B cell (primary cell): ENCODE measurements around the gene RGL1. TPM values are rescaled to one million over a fixed set of nuclear protein-coding genes. Genes with fewer than 3 reads are reported as not detected.

Experiments
- ATAC-seq: fragments of 200-7000 bp; cut with Tn5 transposase; one replicate; pipeline ENCODE4 v1.10.0; 2021; ENCODE audit warnings: low read depth, mild to moderate bottlenecking, moderate number of reproducible peaks, moderate library complexity
- CTCF ChIA-PET: fragments of 350-600 bp; sonication (Branson Sonifier 250); formaldehyde crosslinking; loops from one replicate; lab custom pipeline; 2021; ENCODE audit warnings: antibody characterized with exemption, inconsistent platforms; lab: Charles Lee
- POLR2A ChIA-PET: fragments of 350-600 bp; sonication (Branson Sonifier 250); formaldehyde crosslinking; loops from one replicate; lab custom pipeline; 2021; ENCODE audit warnings: antibody characterized with exemption; lab: Charles Lee
- DNase-seq: peaks from one replicate; pipeline ENCODE4 v3.0.0; 2013
- H2AFZ ChIP-seq: 2 replicates; pipeline ENCODE4 v1.6.1; 2012; ENCODE audit warnings: mild to moderate bottlenecking, low read depth, low read length; ENCODE audit not compliant: insufficient read depth, poor library complexity, severe bottlenecking
- H3K27ac ChIP-seq, 2 donors: 1 replicate in 1 of 2; 2 replicates in 1 of 2; pipeline ENCODE4 v1.5.1; 2012 to 2013; ENCODE audit warnings: low read length in 2 of 2, mild to moderate bottlenecking in 2 of 2, moderate library complexity in 1 of 2
- H3K27me3 ChIP-seq, 4 experiments: fragments of 200-600 bp in 1 of 4; sonication (generic) in 1 of 4; replicated peaks in 1 of 4; 1 replicate in 2 of 4; 2 replicates in 2 of 4; pipeline versions ENCODE4 v1.6.1 to v1.7.0; 2013 to 2016; ENCODE audit warnings: low read length in 3 of 4, mild to moderate bottlenecking in 2 of 4, mixed read lengths in 1 of 4, moderate library complexity in 1 of 4; ENCODE audit not compliant: insufficient read depth in 4 of 4, control insufficient read depth in 3 of 4; ENCODE audit errors: control extremely low read depth in 1 of 4
- H3K36me3 ChIP-seq, 2 experiments: replicated peaks in 1 of 2; 1 replicate in 1 of 2; 2 replicates in 1 of 2; pipeline versions ENCODE4 v1.6.1 to v1.7.1; 2013; ENCODE audit warnings: low read length in 1 of 2; ENCODE audit not compliant: insufficient read depth in 2 of 2, control insufficient read depth in 1 of 2; ENCODE audit errors: control extremely low read depth in 1 of 2, extremely low read depth in 1 of 2
- H3K4me1 ChIP-seq, 2 donors: fragments of 200-600 bp in 1 of 2; sonication (generic) in 1 of 2; 1 replicate in 1 of 2; 2 replicates in 1 of 2; pipeline versions ENCODE4 v1.5.1 to v1.6.1; 2013 to 2017; ENCODE audit warnings: low read length in 2 of 2; ENCODE audit not compliant: control insufficient read depth in 2 of 2, insufficient read depth in 2 of 2
- H3K4me2 ChIP-seq: replicated peaks from 2 replicates; pipeline ENCODE3; 2012; ENCODE audit warnings: mild to moderate bottlenecking, low read depth, low read length; ENCODE audit not compliant: poor library complexity, severe bottlenecking
- H3K4me3 ChIP-seq, 5 experiments: fragments of 200-600 bp in 1 of 5; sonication (generic) in 1 of 5; 1 replicate in 3 of 5; 2 replicates in 2 of 5; pipeline versions ENCODE4 v1.5.1 to v1.7.0; 2011 to 2016; ENCODE audit warnings: low read length in 4 of 5, mild to moderate bottlenecking in 4 of 5, low read depth in 2 of 5, control low read depth in 1 of 5, moderate library complexity in 1 of 5; ENCODE audit not compliant: insufficient read depth in 1 of 5; ENCODE audit errors: control extremely low read depth in 1 of 5, extremely low read depth in 1 of 5
- H3K79me2 ChIP-seq: fragments of 200-600 bp; sonication (generic); one replicate; pipeline ENCODE4 v1.6.0; 2016; ENCODE audit warnings: low read length; ENCODE audit not compliant: control insufficient read depth, insufficient read depth
- H3K9ac ChIP-seq: fragments of 200-600 bp; sonication (generic); 2 replicates; pipeline ENCODE4 v1.6.1; 2017; ENCODE audit warnings: mild to moderate bottlenecking, low read length, moderate library complexity
- H3K9me3 ChIP-seq, 3 donors: one replicate each; pipeline versions ENCODE4 v1.6.1 to v1.7.1; 2013; ENCODE audit warnings: low read length in 2 of 3; ENCODE audit not compliant: control insufficient read depth in 2 of 3, insufficient read depth in 1 of 3; ENCODE audit errors: control extremely low read depth in 1 of 3
- H4K20me1 ChIP-seq: 2 replicates; pipeline ENCODE4 v1.6.0; 2012; ENCODE audit warnings: mild to moderate bottlenecking, low read length; ENCODE audit not compliant: insufficient read depth, control insufficient read depth, poor library complexity, severe bottlenecking
- H3K27ac Mint-ChIP-seq: one replicate; pipeline ENCODE4 v1.8.0; 2021; ENCODE audit warnings: mixed read lengths
- H3K27me3 Mint-ChIP-seq: one replicate; pipeline ENCODE4 v1.8.0; 2021; ENCODE audit warnings: mixed read lengths
- H3K4me1 Mint-ChIP-seq: one replicate; pipeline ENCODE4 v1.8.0; 2021; ENCODE audit warnings: mixed read lengths
- H3K4me3 Mint-ChIP-seq: one replicate; pipeline ENCODE4 v1.8.0; 2021; ENCODE audit warnings: mixed read lengths
- H3K9me3 Mint-ChIP-seq: one replicate; pipeline ENCODE4 v1.8.0; 2022; ENCODE audit warnings: mixed read lengths; ENCODE audit not compliant: insufficient read depth
- CTCF ChIP-seq: fragments of 200-600 bp; IDR thresholded peaks from one replicate; pipeline ENCODE4 v1.8.0; 2022; ENCODE audit warnings: antibody characterized with exemption, mild to moderate bottlenecking
- EZH2 ChIP-seq: IDR thresholded peaks from 2 replicates; pipeline ENCODE4 v1.6.1; 2012; ENCODE audit warnings: borderline replicate concordance, low read depth, mild to moderate bottlenecking, moderate library complexity, low read length; ENCODE audit not compliant: insufficient read depth, poor library complexity, severe bottlenecking
- WGBS: methylation state at CpG from one replicate; pipeline ENCODE4 v1.1.5; 2013; ENCODE audit warnings: missing lambda C conversion rate; ENCODE audit not compliant: insufficient coverage; 5-methylcytosine and 5-hydroxymethylcytosine counted together
- intact Hi-C: fragments of 100-400 bp; cut with micrococcal nuclease; formaldehyde crosslinking; loops from one replicate; pipeline ENCODE4 v1.10.0; 2022
- polyA plus RNA-seq: library from polyadenylated mRNA; depleted of rRNA; stranded (reverse); fragments of >200 nt; gene quantifications from 2 replicates; pipeline ENCODE4 v1.2.3, GENCODE V29; 2012
- total RNA-seq, 2 donors: library from RNA; stranded (reverse); fragments of 120-200 nt in 1 of 2; gene quantifications; 1 replicate in 1 of 2; 2 replicates in 1 of 2; pipeline versions ENCODE4 v1.2.3 to v1.2.4, GENCODE V29; 2013 to 2022

RGL1 gene
- total and polyA plus RNA-seq, 2 donors (not counting 1 experiment from before 2014, with no cell fraction given): 0.09 to 1.1 TPM

- no peaks in the 10 kb centered on the region for H3K4me1 Mint-ChIP-seq
- H3K4me3 Mint-ChIP-seq: no peak overlapping the region
- H3K27me3 Mint-ChIP-seq: no peaks in the 10 kb centered on the region
- no peak for ATAC-seq
- POLR2A ChIA-PET: no interaction called here
- Histone ChIP-seq H3K4me3 (no peak overlapping the region), H3K36me3 (no peaks in the 10 kb centered on the region), H2AFZ (no peak overlapping the region), H4K20me1 (no peaks in the 10 kb centered on the region), H3K27me3 (no peaks in the 10 kb centered on the region), H3K27ac (no peak overlapping the region), H3K4me1 (no peaks in the 10 kb centered on the region), H3K4me2 (no peak overlapping the region), H3K9ac (no peak overlapping the region), H3K9me3 (peaks cover 0 to 8% (median 0%) of the 10 kb centered on the region in 3 donors), H3K79me2 (no peaks in the 10 kb centered on the region)
- CTCF ChIA-PET: interaction anchor here (1.0 kb wide), 1 partner anchor 94 kb away, joined by 3 read pairs; no protein-coding TSS in a partner anchor
- TF ChIP-seq EZH2 (no peak), CTCF (no peak)
- intact Hi-C loops: no loop called here
- 100% methylated on average over 1 of the region's 4 CpGs for whole genome bisulfite sequencing
- no peak overlapping the region for H3K27ac Mint-ChIP-seq
- DNase-seq: no peak
- H3K9me3 Mint-ChIP-seq: peaks cover 2% of the 10 kb centered on the region
Measured at GRCh38 chr1:183778568-183779433, 26.1 kb upstream of the RGL1 start.

DNA sequence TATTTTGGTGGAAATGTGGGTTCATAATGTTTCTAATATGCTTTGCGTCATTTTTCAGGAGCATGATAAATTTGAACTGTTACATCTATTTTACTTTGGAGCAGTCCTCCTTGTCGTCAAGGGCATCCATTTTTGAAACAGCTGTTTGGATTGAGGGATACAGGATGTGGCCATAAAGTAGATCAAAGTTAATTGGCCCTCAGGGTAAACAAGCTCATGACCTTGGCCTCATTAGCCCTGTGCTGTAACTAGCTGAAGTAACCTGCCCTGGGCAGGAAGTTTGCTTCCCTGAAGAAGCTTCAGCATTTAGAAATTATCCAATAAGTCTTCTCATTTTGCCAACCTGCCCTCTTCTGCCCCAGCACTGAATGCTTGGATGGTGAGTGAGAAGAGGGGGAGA is 24.8 kb upstream of the RGL1 start:
- Histone ChIP-seq H3K27ac (no peak overlapping the region), H3K4me1 (no peaks in the 10 kb centered on the region), H3K9me3 (peaks cover 0 to 4% (median 0%) of the 10 kb centered on the region in 3 donors), H3K4me2 (no peak overlapping the region), H2AFZ (no peak overlapping the region), H3K9ac (no peak overlapping the region), H3K4me3 (no peak overlapping the region), H3K27me3 (no peaks in the 10 kb centered on the region), H4K20me1 (no peaks in the 10 kb centered on the region), H3K36me3 (no peaks in the 10 kb centered on the region), H3K79me2 (no peaks in the 10 kb centered on the region)
- Mint-ChIP-seq H3K4me1 (no peaks in the 10 kb centered on the region), H3K27ac (no peak overlapping the region), H3K9me3 (peaks cover 2% of the 10 kb centered on the region), H3K4me3 (no peak overlapping the region), H3K27me3 (peaks cover 3% of the 10 kb centered on the region)
- ATAC-seq: no peak
- TF ChIP-seq CTCF: no peak
- TF ChIP-seq EZH2: no peak
- no peak for DNase-seq
- POLR2A ChIA-PET: no interaction called here
- 63% methylated on average over 1 of the region's 2 CpGs for WGBS
- intact Hi-C loops: no loop called here
- CTCF ChIA-PET: no interaction called here
